DMS53 treated with DMSO at 0.1 percent for 48 hours (cell line): Measurements from ENCODE around the gene PDK3.

Experiments used
- DNase-seq: peaks from one replicate; lab custom pipeline; 2025; ENCODE audit not compliant: unreplicated experiment; lab: John Stamatoyannopoulos, UW

Gene PDK3

DNA sequence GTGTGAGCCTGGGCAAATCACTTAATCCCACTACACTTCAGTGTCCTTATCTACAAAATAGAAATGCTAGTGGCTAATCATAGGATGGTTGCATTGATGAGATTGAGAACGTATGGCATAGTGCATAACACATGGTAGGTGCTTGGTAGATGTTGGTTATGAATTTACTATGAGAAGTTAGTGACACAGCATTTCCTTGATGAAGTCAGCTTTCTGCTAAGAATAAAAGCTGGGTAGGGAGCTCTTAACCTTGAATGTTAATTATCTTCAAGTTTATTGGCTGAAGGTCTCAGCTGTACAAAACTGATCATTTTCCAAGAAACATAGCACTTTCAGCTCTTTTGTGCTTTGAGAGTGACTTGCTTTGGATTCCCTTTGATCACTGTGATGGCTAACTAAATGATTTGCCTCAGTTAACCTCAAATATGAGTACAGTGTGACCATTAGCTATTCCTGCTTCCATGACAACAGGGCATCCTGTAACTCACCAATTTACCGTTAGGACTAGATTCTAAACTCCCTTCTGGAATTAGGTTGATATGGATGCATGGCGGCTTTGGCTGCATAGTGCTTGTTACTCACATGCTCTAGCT is 17.8 kb downstream of the PDK3 start:
- no peak for DNase-seq

DNA sequence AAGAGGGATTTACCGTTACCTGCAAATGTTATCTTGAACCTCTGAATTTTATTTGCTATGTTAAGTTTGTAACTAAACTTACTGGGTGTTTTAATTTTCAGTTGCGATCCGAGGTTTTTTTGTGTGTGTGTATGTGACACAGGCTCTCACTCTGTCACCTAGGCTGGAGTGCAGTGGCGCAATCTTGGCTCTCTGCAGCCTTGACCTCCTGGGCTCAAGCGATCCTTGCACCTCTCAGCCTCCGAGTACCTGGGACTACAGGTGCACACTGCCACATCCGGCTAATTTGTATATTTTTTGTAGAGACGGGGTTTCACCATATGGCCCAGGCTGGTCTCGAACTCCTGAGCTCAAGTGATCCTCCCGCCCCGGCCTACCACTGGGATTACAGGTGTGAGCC is 18.5 kb downstream of the PDK3 start:
- no peak for DNase-seq

DNA sequence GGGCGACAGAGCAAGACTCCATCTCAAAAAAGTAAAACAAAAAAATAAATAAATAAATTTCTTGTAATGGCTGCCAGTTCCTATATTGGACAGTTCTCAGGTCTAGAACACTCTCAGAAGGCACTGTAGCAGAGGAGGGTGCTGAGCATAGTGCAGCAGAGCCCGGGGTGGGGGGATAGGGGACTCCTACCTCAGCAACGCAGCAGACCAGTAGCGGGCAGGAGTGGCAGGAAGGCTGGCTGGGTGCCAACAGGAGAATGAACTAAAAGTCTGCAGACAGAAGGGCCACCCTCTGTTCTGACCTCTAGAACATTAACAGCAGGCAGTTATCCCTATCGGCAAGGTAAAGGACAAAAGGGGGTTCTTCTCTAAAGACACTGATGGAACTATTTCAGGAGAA is 20.2 kb downstream of the PDK3 start:
- no peak for DNase-seq

DNA sequence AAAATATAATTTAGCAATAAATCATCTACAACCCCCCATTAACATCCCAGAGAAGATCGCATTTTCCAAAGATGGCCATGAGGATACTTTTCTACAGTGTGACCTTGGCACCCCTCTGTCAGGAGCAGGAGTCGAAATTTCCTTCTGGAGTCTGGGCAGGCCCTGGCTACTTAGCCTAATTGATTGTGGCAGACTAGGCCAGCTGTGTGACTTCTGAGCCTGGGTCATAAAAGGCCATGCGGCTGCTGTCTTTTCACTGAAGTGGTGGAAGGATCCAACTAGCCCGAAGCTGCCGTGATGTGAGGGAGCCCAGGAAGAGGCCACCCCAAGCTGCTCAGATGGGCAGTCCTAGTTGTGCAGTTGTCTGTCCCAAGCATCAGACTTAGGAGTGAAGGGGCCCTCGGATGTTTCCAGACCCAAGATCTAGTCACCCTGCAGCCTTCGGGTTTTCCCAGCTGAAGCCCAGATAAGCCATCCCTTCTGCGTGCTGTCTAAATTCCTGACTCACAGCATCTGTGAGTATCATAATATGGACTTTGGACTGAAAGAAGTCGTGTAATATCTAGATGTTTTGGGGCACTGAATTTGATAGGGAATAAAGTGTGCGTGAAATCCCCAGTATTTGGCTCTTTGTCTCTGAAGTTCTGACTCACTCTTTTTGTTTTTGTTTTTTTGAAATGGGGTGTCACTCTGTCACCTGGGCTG is 21.0 kb downstream of the PDK3 start:
- DNase-seq, result no peak

DNA sequence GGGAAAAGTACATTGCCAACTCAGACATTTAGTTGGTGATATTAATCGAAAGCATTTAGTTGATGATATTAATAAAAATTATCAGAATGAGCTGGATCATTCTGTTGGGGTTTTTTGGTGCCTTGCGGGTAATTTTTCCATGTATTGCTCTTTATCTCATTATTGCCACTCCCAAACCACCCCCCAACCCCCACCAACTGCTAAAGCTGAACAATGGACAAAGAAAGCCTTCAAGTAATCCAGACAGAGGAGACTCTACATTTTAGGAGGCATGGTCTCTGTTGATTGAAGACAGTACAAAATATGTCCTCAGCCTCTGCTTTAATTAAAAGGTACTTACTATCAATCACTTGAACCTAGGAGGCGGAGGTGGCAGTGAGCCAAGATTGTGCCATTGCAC is 22.5 kb downstream of the PDK3 start:
- DNase-seq, result no peak

DNA sequence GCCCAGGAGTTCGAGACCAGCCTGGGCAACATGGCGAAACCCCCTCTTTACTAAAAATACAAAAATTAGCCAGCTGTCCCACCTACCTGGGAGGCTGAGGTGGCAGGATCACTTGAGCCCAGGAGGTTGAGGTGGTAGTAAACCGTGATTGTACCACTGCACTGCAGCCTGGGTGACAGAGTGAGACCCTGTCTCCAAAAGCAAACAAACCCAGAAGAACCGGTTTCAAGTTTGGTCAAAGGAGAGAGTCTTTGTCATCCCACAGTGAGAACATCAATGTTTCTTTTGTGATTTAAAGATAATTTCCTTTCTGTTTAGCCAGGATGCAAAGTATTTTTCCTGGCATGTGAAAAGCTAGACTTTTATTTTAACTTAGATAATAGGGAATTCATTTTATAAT is 26.7 kb downstream of the PDK3 start:
- DNase-seq, result no peak

DNA sequence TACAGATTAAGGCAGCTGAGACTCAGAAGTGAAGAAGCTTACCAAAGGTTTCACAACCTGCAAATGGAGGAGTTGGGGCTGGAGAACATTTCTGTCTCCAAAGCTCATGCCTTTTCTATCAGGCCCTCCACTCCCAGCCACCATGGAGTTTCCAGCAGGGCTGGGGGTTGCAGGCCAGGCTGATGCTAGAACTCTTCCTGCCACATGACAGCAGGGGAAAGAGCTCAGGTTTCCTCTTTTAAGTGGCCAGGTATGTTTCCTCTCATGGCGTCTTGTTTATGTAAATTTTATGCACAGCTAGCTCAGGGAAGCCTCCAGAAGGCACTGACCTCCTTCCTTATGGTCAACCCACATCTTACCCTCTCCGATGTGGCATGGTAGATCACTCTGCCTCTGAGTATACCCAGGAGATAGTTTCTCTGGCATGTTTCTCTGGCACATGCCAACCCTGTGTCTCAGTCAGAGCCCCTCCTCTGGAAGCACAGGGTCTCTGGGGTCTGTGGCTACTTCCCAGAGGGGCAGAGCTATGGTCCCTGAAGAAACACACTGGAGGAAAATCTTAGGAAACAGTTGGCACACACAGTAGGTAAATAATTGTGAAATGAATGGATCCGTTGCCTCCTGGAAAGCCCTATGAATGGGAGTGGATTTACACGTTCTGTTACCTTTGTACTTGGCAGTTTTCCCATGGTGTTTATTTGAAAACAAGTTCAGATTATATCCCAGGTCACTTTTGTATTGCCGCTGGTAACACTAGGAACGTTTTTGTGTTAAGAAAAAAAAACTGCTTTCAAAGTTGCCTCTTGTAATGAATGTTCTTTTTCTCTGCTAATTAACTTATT is 28.9 kb downstream of the PDK3 start:
- DNase-seq, result no peak

DNA sequence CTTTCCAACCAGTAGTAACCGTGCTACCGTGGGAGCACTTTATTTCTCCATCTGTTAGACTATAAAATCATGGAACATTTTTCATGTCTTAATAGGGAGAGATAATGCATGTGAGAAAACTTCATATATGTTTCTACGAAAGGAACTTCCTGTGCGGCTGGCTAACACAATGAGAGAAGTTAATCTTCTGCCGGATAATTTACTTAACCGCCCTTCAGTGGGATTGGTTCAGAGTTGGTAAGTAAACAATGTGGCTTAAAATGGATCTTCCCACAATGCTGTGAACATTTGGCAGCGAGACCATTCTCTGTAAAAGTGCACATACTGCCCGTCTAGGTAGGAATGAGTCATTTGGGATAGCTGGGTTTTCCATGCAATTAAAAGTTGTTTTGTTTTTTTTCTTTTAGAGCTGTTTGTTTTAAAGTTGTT is 29.6 kb downstream of the PDK3 start:
- peak; percentile 59 for DNase-seq

DNA sequence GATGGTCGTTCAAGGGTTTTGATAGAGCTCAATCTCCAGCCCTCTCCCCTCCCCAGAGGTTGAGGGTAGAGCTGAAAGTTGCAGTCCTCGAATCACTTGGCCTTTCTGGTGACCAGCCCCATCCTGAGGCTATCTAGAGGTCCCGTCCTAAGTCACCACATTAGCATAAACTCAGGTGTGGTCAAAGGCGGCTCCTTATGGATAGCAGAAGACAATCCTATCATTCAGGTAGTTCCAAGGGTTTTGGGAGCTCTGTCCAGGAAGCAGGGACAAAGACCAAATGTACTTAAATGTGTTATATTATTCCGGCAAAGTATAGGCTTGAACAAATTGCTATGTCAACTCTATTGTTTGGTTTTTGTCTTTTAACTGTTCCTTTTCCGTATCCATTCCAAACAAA is 30.6 kb downstream of the PDK3 start:
- no peak for DNase-seq

DNA sequence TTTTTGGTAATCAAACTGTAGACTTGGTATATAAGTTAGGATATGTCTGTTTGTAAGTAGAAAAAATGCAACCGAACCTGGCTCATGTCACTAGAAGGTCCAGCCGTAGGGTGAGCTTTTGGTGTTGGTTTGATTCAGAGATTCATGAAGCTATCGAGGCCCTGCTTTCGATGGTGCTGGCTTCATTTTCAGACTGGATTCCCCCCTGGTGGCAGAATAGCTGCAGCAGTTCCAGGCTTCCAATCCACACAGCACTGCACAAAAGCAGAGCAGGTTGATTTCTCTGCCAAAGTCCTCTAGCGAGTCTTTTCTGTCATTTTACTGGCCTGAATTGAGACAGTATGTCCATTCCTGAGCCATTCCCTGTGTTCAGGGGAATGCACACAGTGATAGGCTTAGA is 33.1 kb downstream of the PDK3 start:
- no peak for DNase-seq

DNA sequence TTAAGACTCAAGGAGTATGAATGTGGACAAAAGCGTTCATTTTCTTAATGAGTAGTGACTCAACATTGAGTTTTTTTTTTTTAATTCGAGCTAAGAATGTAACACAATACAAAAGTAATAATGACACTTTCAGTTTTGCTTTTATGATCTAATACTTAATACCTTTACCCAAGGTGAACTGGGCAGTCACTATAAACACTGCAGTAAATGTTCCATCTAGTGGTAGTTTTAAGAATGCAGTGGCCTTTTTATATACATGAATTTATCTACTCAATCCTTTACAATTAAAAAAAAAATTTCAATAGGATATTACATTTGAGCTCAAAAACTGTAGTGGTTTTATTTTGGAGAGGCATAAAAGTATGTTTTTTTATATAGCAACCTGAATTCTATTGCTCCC is 33.9 kb downstream of the PDK3 start:
- DNase-seq, result peak; percentile 56

DNA sequence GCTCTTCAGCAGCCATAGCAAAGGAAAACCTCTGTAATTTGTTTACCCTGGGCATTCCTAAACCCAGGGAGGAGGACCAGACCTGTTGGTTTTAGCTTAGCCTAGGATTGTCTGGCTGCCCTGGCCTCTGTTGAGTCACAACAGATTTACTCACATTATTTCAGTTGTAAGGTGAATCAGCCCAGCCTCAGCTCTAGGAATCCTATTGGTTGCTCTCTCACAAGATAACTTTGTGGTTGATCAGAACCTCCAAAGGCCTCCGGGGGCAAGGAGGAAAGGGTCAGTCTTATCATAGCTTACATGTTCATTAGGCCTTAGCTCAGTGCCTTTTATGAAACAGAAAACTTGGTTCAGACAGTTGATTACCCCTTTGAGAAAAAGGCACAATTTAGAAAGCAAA is 41.0 kb downstream of the PDK3 start:
- DNase-seq, result no peak

DNA sequence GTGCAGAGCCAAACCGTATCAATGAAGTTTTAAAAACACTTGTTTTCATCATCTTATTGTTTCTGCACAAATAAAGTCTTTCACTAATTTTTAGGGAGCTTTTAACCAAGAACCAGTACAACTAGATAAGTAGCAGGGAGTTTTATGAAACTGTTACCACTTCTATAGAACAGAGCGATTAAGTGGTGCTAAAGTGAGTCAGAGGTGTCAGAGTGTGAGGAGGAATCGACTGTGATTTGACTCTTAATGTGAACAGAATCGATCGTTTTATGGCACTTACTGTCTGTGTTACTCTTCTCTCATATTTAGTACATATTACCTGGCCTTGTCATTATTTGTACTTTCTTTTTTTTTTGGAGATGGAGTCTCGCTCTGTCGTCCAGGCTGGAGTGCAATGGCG is 43.3 kb downstream of the PDK3 start:
- no peak for DNase-seq

DNA sequence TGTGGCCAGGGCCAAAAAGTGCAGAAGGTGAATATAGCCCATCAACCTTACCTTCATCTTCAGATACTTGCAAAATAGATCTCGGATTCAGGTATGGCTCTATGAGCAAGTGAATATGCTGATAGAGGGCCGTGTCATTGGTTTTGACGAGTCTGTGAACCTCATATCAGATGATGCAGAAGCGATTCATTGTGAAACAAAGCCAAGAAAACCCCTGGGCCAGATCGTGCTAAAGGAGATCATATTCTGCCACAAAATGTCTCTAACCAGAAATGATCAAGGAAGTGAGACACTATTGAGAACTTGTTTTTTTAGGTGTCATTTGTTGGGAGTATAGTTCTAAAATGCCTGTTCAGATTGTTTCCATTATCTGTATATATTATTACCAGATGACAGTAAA is 48.3 kb downstream of the PDK3 start:
- no peak for DNase-seq

DNA sequence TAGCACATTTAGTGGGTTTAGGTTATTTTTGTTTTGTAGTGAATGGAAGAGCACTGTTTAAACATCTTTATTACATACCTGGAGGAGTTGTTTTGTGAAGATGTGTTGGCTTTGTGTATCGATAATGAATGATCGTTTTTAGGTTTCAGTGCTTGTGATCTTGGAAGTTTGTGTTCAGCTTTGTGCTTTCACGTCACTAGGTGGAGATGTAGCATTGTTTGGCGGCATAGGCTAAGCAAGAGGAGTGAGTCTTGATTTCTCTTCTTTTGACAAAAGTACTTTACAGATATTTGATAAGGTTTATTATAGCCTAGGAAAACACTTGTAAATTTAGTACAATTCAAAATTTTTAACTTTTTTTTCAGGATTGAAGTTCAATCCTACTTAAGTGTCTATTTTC is 50.4 kb downstream of the PDK3 start:
- no peak for DNase-seq

DNA sequence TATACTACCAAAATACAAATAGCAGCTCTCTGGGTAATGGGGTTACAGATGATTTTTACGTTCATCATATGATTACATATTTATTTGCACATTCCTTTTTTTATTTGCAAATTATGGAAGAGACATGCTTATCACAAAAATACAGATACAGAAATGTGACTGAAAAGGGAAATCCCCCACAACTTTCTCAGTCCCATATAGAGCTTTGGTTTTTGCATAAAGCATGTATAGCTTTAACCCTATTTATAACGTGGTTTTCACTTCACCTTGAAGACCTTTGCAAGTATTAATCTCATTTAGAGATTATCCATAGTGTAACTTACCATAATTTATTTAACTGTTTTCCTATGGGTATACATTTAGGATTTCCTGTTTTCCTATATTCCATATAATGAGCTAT is 55.4 kb downstream of the PDK3 start:
- no peak for DNase-seq

DNA sequence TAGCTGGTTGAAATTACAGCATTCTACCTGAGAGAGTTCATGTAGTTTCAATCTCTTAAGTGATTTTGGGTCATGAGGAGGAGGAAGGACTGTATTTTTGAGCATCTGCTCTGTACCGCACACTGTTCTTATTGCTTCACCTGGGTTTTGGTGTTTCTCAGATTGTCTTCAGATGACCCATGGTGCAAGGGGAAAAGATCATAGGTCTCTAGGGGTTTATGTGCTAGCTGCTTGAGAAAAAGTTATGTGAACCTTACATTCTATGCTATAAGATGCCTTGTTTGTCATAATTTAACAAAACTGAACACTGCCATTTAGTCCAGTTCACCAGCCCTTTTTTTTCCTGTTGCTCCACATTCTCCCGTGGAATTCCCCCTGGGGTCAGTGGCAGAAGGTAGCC is 60.4 kb downstream of the PDK3 start:
- DNase-seq, result no peak

DNA sequence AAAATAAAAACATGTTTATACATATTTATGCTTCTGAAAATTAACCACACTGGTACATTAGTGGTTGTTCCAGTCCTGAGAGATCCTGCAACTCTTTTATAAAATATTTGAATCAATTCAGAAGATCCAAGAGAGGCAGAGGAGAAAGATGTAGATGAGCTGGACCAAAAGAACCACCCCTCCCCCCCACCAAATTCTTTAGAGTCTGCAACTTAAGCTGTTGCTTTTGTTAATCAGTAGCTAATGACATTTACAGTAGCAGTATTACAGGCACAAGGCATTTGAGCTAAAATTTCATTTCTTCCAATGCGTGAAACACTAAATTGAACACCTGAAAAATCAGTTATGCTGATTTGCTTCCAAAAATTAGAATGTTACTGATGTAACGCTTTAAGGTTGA is 61.5 kb downstream of the PDK3 start:
- no peak for DNase-seq

DNA sequence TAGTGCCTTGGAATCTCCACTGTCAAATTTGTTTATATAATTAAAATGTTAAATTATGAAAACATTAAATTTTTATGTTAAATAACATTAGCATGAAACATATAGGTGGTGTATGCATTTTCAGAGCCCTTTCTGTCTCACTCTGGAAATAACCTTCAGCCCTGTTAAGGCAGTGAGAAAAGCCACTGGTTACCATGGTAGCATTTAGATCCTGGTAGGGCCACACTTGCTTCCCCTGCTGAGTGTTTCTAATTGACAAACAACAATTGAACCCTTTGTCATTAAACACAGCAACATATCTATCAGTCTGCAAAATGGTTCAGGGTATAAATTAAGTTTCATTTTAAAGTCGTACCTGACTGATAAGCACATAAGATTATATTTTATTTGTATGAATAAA is 63.5 kb downstream of the PDK3 start:
- DNase-seq, result no peak

DNA sequence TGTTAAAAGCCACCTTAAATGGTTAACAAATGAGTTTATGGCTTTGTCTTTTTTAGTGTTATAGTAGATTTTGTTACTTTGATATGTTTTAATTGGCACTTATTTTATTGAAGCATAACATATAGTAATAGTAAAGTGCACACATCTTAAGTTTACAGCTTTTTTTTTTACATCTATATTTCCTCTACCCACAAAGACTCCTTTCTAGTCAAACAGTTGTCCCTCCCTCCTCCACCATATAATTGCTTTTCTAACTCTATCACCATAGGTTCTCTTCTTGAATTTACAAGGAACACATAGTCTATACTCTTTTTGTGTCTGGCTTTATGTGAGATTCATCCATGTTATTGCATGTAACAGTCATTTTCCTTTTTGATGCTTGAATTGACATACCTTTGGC is 71.5 kb downstream of the PDK3 start:
- DNase-seq, result no peak

DNA sequence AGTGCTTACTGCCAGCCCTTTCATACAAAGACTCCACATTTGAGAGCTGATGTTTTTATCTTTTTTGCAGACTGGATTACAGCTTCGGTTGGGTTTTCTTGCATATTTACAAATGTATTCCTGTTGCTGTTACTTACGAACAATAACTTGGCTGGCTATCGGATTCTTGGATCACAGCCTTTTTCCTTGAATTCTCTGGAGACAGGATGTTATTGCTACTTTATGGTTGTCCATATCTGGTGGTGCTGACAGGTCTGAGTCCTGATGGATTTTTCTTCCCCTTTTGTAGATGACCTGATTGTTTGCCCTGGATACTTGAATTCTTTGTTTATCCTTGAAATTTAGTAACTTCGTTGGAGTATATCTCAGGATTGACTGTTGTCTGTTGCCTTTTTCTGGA is 77.7 kb downstream of the PDK3 start:
- no peak for DNase-seq

DNA sequence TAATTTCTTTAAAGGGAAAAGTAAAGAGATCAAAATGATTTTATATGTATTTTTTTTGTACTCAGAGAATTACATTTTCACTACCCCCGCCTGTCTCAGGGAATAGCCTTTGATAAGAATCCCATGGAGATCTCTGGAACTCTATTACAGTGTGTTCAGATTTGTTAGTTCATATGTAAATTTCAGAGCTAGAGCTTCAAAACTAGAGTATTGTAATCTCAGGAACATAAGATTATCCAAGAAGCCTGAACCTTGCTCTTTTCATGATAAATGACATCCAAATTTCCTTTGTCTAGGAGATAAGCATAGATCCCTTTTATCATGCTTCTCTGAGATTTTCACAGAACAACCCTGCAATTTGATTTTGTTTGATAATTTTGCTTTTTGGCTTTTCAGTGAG is 82.9 kb downstream of the PDK3 start:
- DNase-seq, result no peak
